Measurements from ENCODE around the gene EEF1AKMT3.

EEF1AKMT3 gene

GRCh38 chr12:57782243-57782607, 9.8 kb downstream of the EEF1AKMT3 start:
- CTCF ChIA-PET: interaction anchor here (1.0 to 2.7 kb wide), 13 partner anchors 11 to 153 kb away, joined by 3 to 18 read pairs (median 5); no protein-coding TSS in a partner anchor
- Histone ChIP-seq H3K27ac (ENCODE audit: insufficient read depth in 1 of 2, low read depth in 1 of 2, low read length in 2 of 2, poor library complexity in 1 of 2, severe bottlenecking in 2 of 2) (no peak overlapping the region), H3K9me3 (ENCODE audit: control extremely low read depth in 1 of 5, control insufficient read depth in 4 of 5, insufficient read depth in 2 of 5, low read depth in 1 of 5, low read length in 4 of 5) (no peaks in the 10 kb centered on the region), H3K27me3 (replicated peaks in 2 of 5; ENCODE audit: control insufficient read depth in 4 of 5, insufficient read depth in 5 of 5, low read length in 4 of 5) (no peaks in the 10 kb centered on the region), H3K4me3 (ENCODE audit: control insufficient read depth in 1 of 7, extremely low read depth in 1 of 7, insufficient read depth in 4 of 7, low read depth in 2 of 7, low read length in 6 of 7) (peak overlapping the region in 6 of 7 experiments; percentile 93 to 100 (median 98)), H3K4me1 (ENCODE audit: control extremely low read depth in 1 of 4, control insufficient read depth in 4 of 4, insufficient read depth in 4 of 4, low read length in 3 of 4) (peaks cover 9 to 34% (median 31%) of the 10 kb centered on the region in 4 experiments), H3K36me3 (ENCODE audit: control insufficient read depth in 4 of 4, insufficient read depth in 4 of 4, low read length in 3 of 4) (peaks cover 8 to 34% (median 18%) of the 10 kb centered on the region in 4 experiments)
- no peak for DNase-seq
- POLR2A ChIA-PET: interaction anchor here (1.3 kb wide), 1 partner anchor 10 kb away, joined by 8 read pairs; the partner anchor contains the start of genes EEF1AKMT3 and METTL1
- WGBS (ENCODE audit: insufficient coverage): no CpG with 5 or more reads among the region's 4 CpGs

GRCh38 chr12:57782608-57783465, 10.4 kb downstream of the EEF1AKMT3 start, which contains the start of gene TSFM:
Gene TSFM, plus strand, starts transcription at chr12:57782787. Its CDS starts 15 bp downstream, at chr12:57782802.
- 1% methylated on average over 44 of the region's 45 CpGs for WGBS (ENCODE audit: insufficient coverage)
- ChIA-PET POLR2A (interaction anchor here (0.6 to 1.3 kb wide), 2 partner anchors 11 to 112 kb away, joined by 3 to 8 read pairs; partner anchors contain the start of genes EEF1AKMT3 and METTL1), CTCF (interaction anchor here (0.7 to 2.7 kb wide), 19 partner anchors 11 to 152 kb away, joined by 3 to 18 read pairs (median 4); partner anchors contain the start of genes AVIL, CYP27B1, EEF1AKMT3 and METTL1)
- Histone ChIP-seq H3K27ac (ENCODE audit: insufficient read depth in 1 of 2, low read depth in 1 of 2, low read length in 2 of 2, poor library complexity in 1 of 2, severe bottlenecking in 2 of 2) (peak within 1 kb of the TSS; percentile 75 to 91), H3K4me1 (ENCODE audit: control extremely low read depth in 1 of 4, control insufficient read depth in 4 of 4, insufficient read depth in 4 of 4, low read length in 3 of 4) (peaks cover 9 to 34% (median 31%) of the 10 kb centered on the region in 4 experiments), H3K27me3 (replicated peaks in 2 of 5; ENCODE audit: control insufficient read depth in 4 of 5, insufficient read depth in 5 of 5, low read length in 4 of 5) (no peaks in the 10 kb centered on the region), H3K9me3 (ENCODE audit: control extremely low read depth in 1 of 5, control insufficient read depth in 4 of 5, insufficient read depth in 2 of 5, low read depth in 1 of 5, low read length in 4 of 5) (no peaks in the 10 kb centered on the region), H3K36me3 (ENCODE audit: control insufficient read depth in 4 of 4, insufficient read depth in 4 of 4, low read length in 3 of 4) (peaks cover 10 to 36% (median 23%) of the 10 kb centered on the region in 4 experiments), H3K4me3 (ENCODE audit: control insufficient read depth in 1 of 7, extremely low read depth in 1 of 7, insufficient read depth in 4 of 7, low read depth in 2 of 7, low read length in 6 of 7) (peak within 1 kb of the TSS; percentile 93 to 100 (median 99))
- peak; percentile 97 to 98 (median 97) for DNase-seq

GRCh38 chr12:57783466-57783801, 11.0 kb downstream of the EEF1AKMT3 start:
- peaks cover 9 to 34% (median 31%) of the 10 kb centered on the region in 4 experiments for H3K4me1 ChIP-seq (ENCODE audit: control extremely low read depth in 1 of 4, control insufficient read depth in 4 of 4, insufficient read depth in 4 of 4, low read length in 3 of 4)
- DNase-seq: no peak
- ChIA-PET POLR2A (interaction anchor here (1.3 kb wide), 1 partner anchor 11 kb away, joined by 8 read pairs; the partner anchor contains the start of genes EEF1AKMT3 and METTL1), CTCF (interaction anchor here (0.7 to 2.7 kb wide), 18 partner anchors 11 to 151 kb away, joined by 3 to 18 read pairs (median 4); partner anchors contain the start of genes AVIL, CYP27B1, EEF1AKMT3 and METTL1)
- H3K27me3 ChIP-seq (replicated peaks in 2 of 5; ENCODE audit: control insufficient read depth in 4 of 5, insufficient read depth in 5 of 5, low read length in 4 of 5): no peaks in the 10 kb centered on the region
- 97% methylated on average over 5 of the region's 12 CpGs for WGBS (ENCODE audit: insufficient coverage)
- H3K27ac ChIP-seq (ENCODE audit: insufficient read depth in 1 of 2, low read depth in 1 of 2, low read length in 2 of 2, poor library complexity in 1 of 2, severe bottlenecking in 2 of 2): peak overlapping the region; percentile 75 to 91
- peak overlapping the region in 6 of 7 experiments; percentile 93 to 100 (median 98) for H3K4me3 ChIP-seq (ENCODE audit: control insufficient read depth in 1 of 7, extremely low read depth in 1 of 7, insufficient read depth in 4 of 7, low read depth in 2 of 7, low read length in 6 of 7)
- H3K36me3 ChIP-seq (ENCODE audit: control insufficient read depth in 4 of 4, insufficient read depth in 4 of 4, low read length in 3 of 4): peaks cover 10 to 36% (median 25%) of the 10 kb centered on the region in 4 experiments
- no peaks in the 10 kb centered on the region for H3K9me3 ChIP-seq (ENCODE audit: control extremely low read depth in 1 of 5, control insufficient read depth in 4 of 5, insufficient read depth in 2 of 5, low read depth in 1 of 5, low read length in 4 of 5)

GRCh38 chr12:57783861-57784260, 11.4 kb downstream of the EEF1AKMT3 start:
- CTCF ChIA-PET: interaction anchor here (0.7 to 2.6 kb wide), 11 partner anchors 10 to 122 kb away, joined by 3 to 14 read pairs (median 5); partner anchors contain the start of genes AVIL and CYP27B1
- peak overlapping the region in 2 of 7 experiments; percentile 96 to 99 for H3K4me3 ChIP-seq (ENCODE audit: control insufficient read depth in 1 of 7, extremely low read depth in 1 of 7, insufficient read depth in 4 of 7, low read depth in 2 of 7, low read length in 6 of 7)

GRCh38 chr12:57793920-57794319, 21.5 kb downstream of the EEF1AKMT3 start:
- DNase-seq: no peak
- H3K9me3 ChIP-seq (ENCODE audit: control extremely low read depth in 1 of 5, control insufficient read depth in 4 of 5, insufficient read depth in 2 of 5, low read depth in 1 of 5, low read length in 4 of 5): no peaks in the 10 kb centered on the region
- 71% methylated on average over 1 of the region's 1 CpG for WGBS (ENCODE audit: insufficient coverage)
- no peak overlapping the region for H3K27ac ChIP-seq (ENCODE audit: insufficient read depth in 1 of 2, low read depth in 1 of 2, low read length in 2 of 2, poor library complexity in 1 of 2, severe bottlenecking in 2 of 2)
- no peak overlapping the region for H3K4me3 ChIP-seq (ENCODE audit: control insufficient read depth in 1 of 7, extremely low read depth in 1 of 7, insufficient read depth in 4 of 7, low read depth in 2 of 7, low read length in 6 of 7)
- H3K4me1 ChIP-seq (ENCODE audit: control extremely low read depth in 1 of 4, control insufficient read depth in 4 of 4, insufficient read depth in 4 of 4, low read length in 3 of 4): peaks cover 0 to 7% (median 0%) of the 10 kb centered on the region in 4 experiments
- ChIA-PET CTCF (interaction anchor here (1.2 to 3.6 kb wide), 7 partner anchors 9 to 26 kb away, joined by 3 to 19 read pairs (median 5); partner anchors contain the start of genes AVIL and TSFM), POLR2A (interaction anchor here (0.6 kb wide), 1 partner anchor 72 kb away, joined by 3 read pairs; no protein-coding TSS in a partner anchor)
- peaks cover 21 to 66% (median 48%) of the 10 kb centered on the region in 4 experiments for H3K36me3 ChIP-seq (ENCODE audit: control insufficient read depth in 4 of 4, insufficient read depth in 4 of 4, low read length in 3 of 4)
- H3K27me3 ChIP-seq (replicated peaks in 2 of 5; ENCODE audit: control insufficient read depth in 4 of 5, insufficient read depth in 5 of 5, low read length in 4 of 5): no peaks in the 10 kb centered on the region

More at GRCh38 chr12:57783861-57784260, 11.4 kb downstream of the EEF1AKMT3 start:
- no peak for DNase-seq
- Histone ChIP-seq H3K27ac (ENCODE audit: insufficient read depth in 1 of 2, low read depth in 1 of 2, low read length in 2 of 2, poor library complexity in 1 of 2, severe bottlenecking in 2 of 2) (no peak overlapping the region), H3K9me3 (ENCODE audit: control extremely low read depth in 1 of 5, control insufficient read depth in 4 of 5, insufficient read depth in 2 of 5, low read depth in 1 of 5, low read length in 4 of 5) (no peaks in the 10 kb centered on the region), H3K4me1 (ENCODE audit: control extremely low read depth in 1 of 4, control insufficient read depth in 4 of 4, insufficient read depth in 4 of 4, low read length in 3 of 4) (peaks cover 9 to 34% (median 31%) of the 10 kb centered on the region in 4 experiments), H3K27me3 (replicated peaks in 2 of 5; ENCODE audit: control insufficient read depth in 4 of 5, insufficient read depth in 5 of 5, low read length in 4 of 5) (no peaks in the 10 kb centered on the region), H3K36me3 (ENCODE audit: control insufficient read depth in 4 of 4, insufficient read depth in 4 of 4, low read length in 3 of 4) (peaks cover 13 to 37% (median 28%) of the 10 kb centered on the region in 4 experiments)
- POLR2A ChIA-PET: no interaction called here
- WGBS (ENCODE audit: insufficient coverage): 100% methylated on average over 5 of the region's 11 CpGs

GRCh38 chr12:57795354-57795753, 22.9 kb downstream of the EEF1AKMT3 start:
- peaks cover 24 to 69% (median 49%) of the 10 kb centered on the region in 4 experiments for H3K36me3 ChIP-seq (ENCODE audit: control insufficient read depth in 4 of 4, insufficient read depth in 4 of 4, low read length in 3 of 4)
- no peak for DNase-seq
- H3K27me3 ChIP-seq (replicated peaks in 2 of 5; ENCODE audit: control insufficient read depth in 4 of 5, insufficient read depth in 5 of 5, low read length in 4 of 5): no peaks in the 10 kb centered on the region
- WGBS (ENCODE audit: insufficient coverage): 97% methylated on average over 3 of the region's 6 CpGs
- H3K4me3 ChIP-seq (ENCODE audit: control insufficient read depth in 1 of 7, extremely low read depth in 1 of 7, insufficient read depth in 4 of 7, low read depth in 2 of 7, low read length in 6 of 7): no peak overlapping the region
- H3K9me3 ChIP-seq (ENCODE audit: control extremely low read depth in 1 of 5, control insufficient read depth in 4 of 5, insufficient read depth in 2 of 5, low read depth in 1 of 5, low read length in 4 of 5): no peaks in the 10 kb centered on the region
- no peak overlapping the region for H3K27ac ChIP-seq (ENCODE audit: insufficient read depth in 1 of 2, low read depth in 1 of 2, low read length in 2 of 2, poor library complexity in 1 of 2, severe bottlenecking in 2 of 2)
- peaks cover 0 to 7% (median 0%) of the 10 kb centered on the region in 4 experiments for H3K4me1 ChIP-seq (ENCODE audit: control extremely low read depth in 1 of 4, control insufficient read depth in 4 of 4, insufficient read depth in 4 of 4, low read length in 3 of 4)
- POLR2A ChIA-PET: no interaction called here
- CTCF ChIA-PET: interaction anchor here (1.7 to 3.6 kb wide), 3 partner anchors 11 to 15 kb away, joined by 5 to 14 read pairs (median 12); partner anchors contain the start of gene TSFM

Data from common myeloid progenitor, CD34-positive (primary cell).